HepG2 (cell line): ENCODE results near the gene HLCS.

Experiments used
- FOXK2 ChIP-seq: fragments of 450-650 bp; IDR thresholded peaks from 2 replicates; pipeline ENCODE4 v1.6.1; 2016
- GTF2F1 ChIP-seq: fragments of 150-350 bp; IDR thresholded peaks from 2 replicates; pipeline ENCODE4 v1.6.1; 2014; ENCODE audit warnings: low read length
- NR2C2 ChIP-seq: sonication (generic); formaldehyde crosslinking; IDR thresholded peaks from 2 replicates; pipeline ENCODE4 v1.4.0; 2020; ENCODE audit warnings: missing genetic modification reagents, mild to moderate bottlenecking, moderate library complexity, borderline replicate concordance
- RAD21 ChIP-seq: fragments of 450-650 bp; formaldehyde crosslinking; IDR thresholded peaks from 2 replicates; pipeline ENCODE4 v1.5.0; 2020; ENCODE audit warnings: mild to moderate bottlenecking
- U2AF1 ChIP-seq: fragments of 200-400 bp; formaldehyde crosslinking; optimal IDR thresholded peaks from 2 replicates; pipeline ENCODE3; 2017; ENCODE audit warnings: mild to moderate bottlenecking, low read depth, low read length
- ZBTB49 ChIP-seq: sonication (generic); formaldehyde crosslinking; IDR thresholded peaks from 2 replicates; pipeline ENCODE4 v1.4.0; 2020; ENCODE audit warnings: missing genetic modification reagents, borderline replicate concordance

GRCh38 chr21:36807422-36807928 lies 159.0 kb downstream of the HLCS start:
- TF ChIP-seq NR2C2 (no peak), ZBTB49 (CRISPR knock-in tag) (no peak), RAD21 (CRISPR knock-in tag) (no peak), U2AF1 (no peak), GTF2F1 (no peak), FOXK2 (no peak)
